Neutrophil (primary cell): ENCODE measurements around the gene NCKIPSD.

Experiments
- H3K27ac ChIP-seq: fragments of 200-600 bp; sonication (generic); 2 replicates; pipeline ENCODE4 v1.5.1; 2016; ENCODE audit warnings: mild to moderate bottlenecking, moderate library complexity
- H3K27me3 ChIP-seq: fragments of 200-600 bp; sonication (generic); 2 replicates; pipeline ENCODE4 v1.6.0; 2016; ENCODE audit warnings: mild to moderate bottlenecking
- H3K36me3 ChIP-seq: fragments of 200-600 bp; sonication (generic); 2 replicates; pipeline ENCODE4 v1.5.1; 2017
- H3K4me1 ChIP-seq, 2 experiments: fragments of 200-600 bp in 1 of 2; sonication (generic) in 1 of 2; 1 replicate in 1 of 2; 2 replicates in 1 of 2; pipeline versions ENCODE4 v1.5.1 to v1.6.1; 2013 to 2016; ENCODE audit warnings: low read depth in 1 of 2, low read length in 1 of 2, mild to moderate bottlenecking in 1 of 2, moderate library complexity in 1 of 2; ENCODE audit not compliant: control insufficient read depth in 1 of 2, insufficient read depth in 1 of 2
- H3K4me3 ChIP-seq, 2 experiments: fragments of 200-600 bp in 1 of 2; sonication (generic) in 1 of 2; 1 replicate in 1 of 2; 2 replicates in 1 of 2; pipeline ENCODE4 v1.5.1; 2013 to 2016; ENCODE audit warnings: low read depth in 1 of 2, low read length in 1 of 2, mild to moderate bottlenecking in 1 of 2, moderate library complexity in 1 of 2
- H3K9me3 ChIP-seq: fragments of 200-600 bp; sonication (generic); 2 replicates; pipeline ENCODE4 v1.5.1; 2016
- CTCF ChIP-seq: fragments of 200-600 bp; sonication (generic); IDR thresholded peaks from 2 replicates; pipeline ENCODE4 v1.5.1; 2016; ENCODE audit warnings: antibody characterized with exemption

Gene NCKIPSD

GRCh38 chr3:48637305-48637704, 48.4 kb downstream of the NCKIPSD start:
- peaks cover 33 to 36% of the 10 kb centered on the region in 2 experiments for H3K4me1 ChIP-seq
- H3K4me3 ChIP-seq, result no peak overlapping the region
- no peaks in the 10 kb centered on the region for H3K9me3 ChIP-seq
- H3K36me3 ChIP-seq, result peaks cover 13% of the 10 kb centered on the region
- no peak for TF ChIP-seq CTCF
- H3K27ac ChIP-seq, result no peak overlapping the region
- H3K27me3 ChIP-seq, result no peaks in the 10 kb centered on the region

- H3K4me3 ChIP-seq, result peak overlapping the region; percentile 87 to 89
- H3K9me3 ChIP-seq, result no peaks in the 10 kb centered on the region
- H3K27me3 ChIP-seq, result no peaks in the 10 kb centered on the region
- peaks cover 33 to 36% of the 10 kb centered on the region in 2 experiments for H3K4me1 ChIP-seq
- peak overlapping the region; percentile 67 for H3K27ac ChIP-seq
- H3K36me3 ChIP-seq, result peaks cover 24% of the 10 kb centered on the region
- no peak for TF ChIP-seq CTCF
These were observed 49.5 kb downstream of the NCKIPSD start for GRCh38 chr3:48636149-48636655.

GRCh38 chr3:48635222-48636021, 50.3 kb downstream of the NCKIPSD start, which contains the start of gene SLC26A6:
Gene SLC26A6 (minus strand): TSS chr3:48635461. CDS start chr3:48635393, 68 bp downstream.
- peaks cover 33 to 36% of the 10 kb centered on the region in 2 experiments for H3K4me1 ChIP-seq
- TF ChIP-seq CTCF, result peak; percentile 62
- H3K9me3 ChIP-seq, result no peaks in the 10 kb centered on the region
- peak within 1 kb of the TSS; percentile 67 for H3K27ac ChIP-seq
- H3K27me3 ChIP-seq, result no peaks in the 10 kb centered on the region
- peak within 1 kb of the TSS; percentile 87 to 89 for H3K4me3 ChIP-seq
- peaks cover 32% of the 10 kb centered on the region for H3K36me3 ChIP-seq

- Histone ChIP-seq H3K27me3 (no peaks in the 10 kb centered on the region), H3K27ac (peak overlapping the region; percentile 67), H3K4me3 (peak overlapping the region; percentile 87 to 89), H3K9me3 (no peaks in the 10 kb centered on the region), H3K4me1 (peaks cover 33 to 36% of the 10 kb centered on the region in 2 experiments), H3K36me3 (peaks cover 38% of the 10 kb centered on the region)
- TF ChIP-seq CTCF, result no peak
These were observed 51.0 kb downstream of the NCKIPSD start for GRCh38 chr3:48634661-48635221.

- no peak for TF ChIP-seq CTCF
- peaks cover 48% of the 10 kb centered on the region for H3K36me3 ChIP-seq
- no peak overlapping the region for H3K4me3 ChIP-seq
- H3K27me3 ChIP-seq, result no peaks in the 10 kb centered on the region
- H3K4me1 ChIP-seq, result peaks cover 33 to 36% of the 10 kb centered on the region in 2 experiments
- H3K9me3 ChIP-seq, result no peaks in the 10 kb centered on the region
- H3K27ac ChIP-seq, result no peak overlapping the region
These were observed 52.0 kb downstream of the NCKIPSD start for GRCh38 chr3:48633743-48634142.
